Neural progenitor cell (in vitro differentiated cells): ENCODE results near the gene SNX27.

Experiments used
- EZH2 ChIP-seq: fragments of 200-600 bp; sonication (generic); IDR thresholded peaks from 2 replicates; pipeline ENCODE4 v1.6.1; 2017; ENCODE audit warnings: antibody characterized with exemption, mild to moderate bottlenecking, moderate library complexity
- EZH2phosphoT487 ChIP-seq: fragments of 200-600 bp; sonication (generic); IDR thresholded peaks from 2 replicates; pipeline ENCODE4 v1.6.1; 2017; ENCODE audit warnings: antibody characterized with exemption
- TF ChIP-seq, protein P1 (sequence below): fragments of 200-600 bp; sonication (generic); IDR thresholded peaks from 2 replicates; pipeline ENCODE4 v1.5.1; 2017; ENCODE audit warnings: antibody characterized with exemption, mild to moderate bottlenecking

DNA sequence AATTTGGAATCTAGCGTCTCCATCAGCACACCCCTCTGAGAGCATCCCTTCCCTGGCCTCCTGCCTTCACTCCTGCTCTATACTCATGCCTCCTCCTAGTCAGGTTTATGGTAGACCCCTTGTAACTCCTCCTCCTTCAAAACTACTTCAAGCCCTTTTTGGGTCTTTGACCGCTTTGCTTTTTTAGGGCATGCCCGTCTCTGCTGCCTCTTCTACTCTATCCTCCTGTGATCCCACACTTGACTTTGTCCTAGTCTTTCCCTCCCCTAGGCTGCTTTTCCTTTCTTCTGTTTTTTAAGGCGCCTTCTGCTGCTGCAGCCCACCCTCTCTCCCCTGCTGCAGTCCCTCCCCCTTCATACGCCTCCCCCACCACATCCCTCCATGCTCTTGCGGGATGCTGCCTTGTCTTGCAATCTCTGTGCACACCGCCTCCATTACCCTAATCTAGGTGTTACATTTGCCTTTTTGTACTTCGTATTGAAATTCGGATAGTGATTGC lies 1.5 kb downstream of the SNX27 start:
- TF ChIP-seq, protein P1, sequence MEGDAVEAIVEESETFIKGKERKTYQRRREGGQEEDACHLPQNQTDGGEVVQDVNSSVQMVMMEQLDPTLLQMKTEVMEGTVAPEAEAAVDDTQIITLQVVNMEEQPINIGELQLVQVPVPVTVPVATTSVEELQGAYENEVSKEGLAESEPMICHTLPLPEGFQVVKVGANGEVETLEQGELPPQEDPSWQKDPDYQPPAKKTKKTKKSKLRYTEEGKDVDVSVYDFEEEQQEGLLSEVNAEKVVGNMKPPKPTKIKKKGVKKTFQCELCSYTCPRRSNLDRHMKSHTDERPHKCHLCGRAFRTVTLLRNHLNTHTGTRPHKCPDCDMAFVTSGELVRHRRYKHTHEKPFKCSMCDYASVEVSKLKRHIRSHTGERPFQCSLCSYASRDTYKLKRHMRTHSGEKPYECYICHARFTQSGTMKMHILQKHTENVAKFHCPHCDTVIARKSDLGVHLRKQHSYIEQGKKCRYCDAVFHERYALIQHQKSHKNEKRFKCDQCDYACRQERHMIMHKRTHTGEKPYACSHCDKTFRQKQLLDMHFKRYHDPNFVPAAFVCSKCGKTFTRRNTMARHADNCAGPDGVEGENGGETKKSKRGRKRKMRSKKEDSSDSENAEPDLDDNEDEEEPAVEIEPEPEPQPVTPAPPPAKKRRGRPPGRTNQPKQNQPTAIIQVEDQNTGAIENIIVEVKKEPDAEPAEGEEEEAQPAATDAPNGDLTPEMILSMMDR = no peak
- TF ChIP-seq EZH2 = no peak
- no peak for TF ChIP-seq EZH2phosphoT487
